ENCODE data around the gene TUT4. TPM values are rescaled to one million over a fixed set of nuclear protein-coding genes. Genes with fewer than 3 reads are reported as not detected.
A peak's percentile ranks its signal among the peaks of the same experiment; 100 is the strongest.

TUT4 gene
- total and polyA plus RNA-seq, 2 of the 4 experiments (the other 2 are of a cell fraction): 10.9 to 40.0 TPM

DNA sequence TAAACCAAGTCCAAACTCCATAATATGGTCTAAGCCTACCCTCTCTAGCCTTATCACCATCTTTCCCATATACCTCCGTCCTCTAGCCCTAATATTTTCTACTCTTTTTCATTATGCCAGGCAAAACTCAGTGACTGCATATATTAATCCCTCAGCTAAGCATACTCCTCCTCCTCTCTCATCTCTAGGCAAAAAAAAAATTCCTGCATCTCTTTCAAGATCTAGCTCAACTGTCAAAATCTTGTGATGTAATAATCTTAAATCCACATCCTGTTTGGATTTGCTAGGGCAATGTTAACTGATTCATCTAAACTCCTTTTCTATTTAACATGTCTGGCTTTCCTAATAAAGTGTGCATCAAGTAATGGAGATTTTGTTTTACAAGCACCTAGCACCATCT lies 128.1 kb downstream of the TUT4 start:
- Histone ChIP-seq H3K9me1 (ENCODE audit: insufficient read depth, low read length) (peaks cover 12% of the 10 kb centered on the region), H2BK5ac (ENCODE audit: low read depth, low read length, poor library complexity, severe bottlenecking) (no peak overlapping the region), H3K79me1 (ENCODE audit: low read depth in 1 of 2, low read length in 2 of 2) (peaks cover 3 to 28% of the 10 kb centered on the region in 2 experiments; a peak in 3 of 4 replicates), H4K8ac (ENCODE audit: low read depth in 2 of 2, low read length in 2 of 2) (no peak overlapping the region), H3K4me2 (ENCODE audit: low read depth, low read length) (peak overlapping the region; percentile 13; the same call in 1 of the 2 replicates), H2BK20ac (ENCODE audit: low read depth, low read length) (no peak overlapping the region), H3K18ac (ENCODE audit: low read depth, low read length) (no peak overlapping the region), H3K9me3 (ENCODE audit: control insufficient read depth, insufficient read depth, low read length) (no peaks in the 10 kb centered on the region), H3K27ac (ENCODE audit: insufficient read depth, low read length) (no peak overlapping the region), H3K14ac (replicated peaks; ENCODE audit: low read depth, low read length) (no peak overlapping the region), H2AK5ac (ENCODE audit: low read depth, low read length) (no peak overlapping the region), H3K56ac (ENCODE audit: extremely low read depth, insufficient read depth, low read length) (no peak overlapping the region), H3K23ac (ENCODE audit: low read depth, low read length) (no peak overlapping the region), H3K36me3 (ENCODE audit: control insufficient read depth, insufficient read depth, low read length) (peaks cover 13% of the 10 kb centered on the region), H3K4me1 (ENCODE audit: control insufficient read depth, insufficient read depth, low read length) (peaks cover 16% of the 10 kb centered on the region), H2AK9ac (replicated peaks; ENCODE audit: low read depth, low read length, poor library complexity) (no peak overlapping the region), H4K20me1 (ENCODE audit: insufficient read depth, low read length) (peaks cover 10% of the 10 kb centered on the region; the same call in 1 of the 2 replicates), H3K4me3 (ENCODE audit: insufficient read depth, low read depth, low read length) (no peak overlapping the region), H2BK120ac (ENCODE audit: low read depth, low read length) (no peak overlapping the region), H4K91ac (ENCODE audit: insufficient read depth, low read depth, low read length) (no peak overlapping the region), H3K27me3 (ENCODE audit: control insufficient read depth, insufficient read depth, low read length) (no peaks in the 10 kb centered on the region), H2BK15ac (ENCODE audit: low read depth, low read length) (no peak overlapping the region), H4K5ac (ENCODE audit: low read depth, low read length) (no peak overlapping the region), H3K4ac (ENCODE audit: low read depth, low read length) (no peak overlapping the region), H2AFZ (replicated peaks; ENCODE audit: low read length, poor library complexity) (no peak overlapping the region), H3K9ac (ENCODE audit: low read depth, low read length) (no peak overlapping the region)
- peak; percentile 35 for ATAC-seq (ENCODE audit: low read depth)
- 100% methylated on average over 1 of the region's 1 CpG; no CpG with 5 or more reads in 1 of the 2 experiments for WGBS, 2 experiments (ENCODE audit: extremely low coverage in 2 of 2, insufficient read length in 1 of 2)
- in situ Hi-C loops (cut with MboI; ENCODE audit: low sequenced_read_pairs): no loop called here
- DNase-seq: peak; percentile 70
- intact Hi-C loops (cut with micrococcal nuclease): loop anchor here (5.0 kb wide), 1 partner anchor 262 kb away; no protein-coding TSS in a partner anchor
- BruUV-seq (replicated peaks): no TSS peak
- TF ChIP-seq FOS (IDR thresholded peaks at IDR 0.05; ENCODE audit: low read depth, low read length) (no peak), CTCF (conservative IDR thresholded peaks at IDR 0.05; ENCODE audit: low read depth, low read length) (no peak), CEBPB (IDR thresholded peaks at IDR 0.05; ENCODE audit: low read depth, low read length) (peak; percentile 26; the same call in 1 of the 2 replicates), MXI1 (IDR thresholded peaks at IDR 0.05; ENCODE audit: borderline replicate concordance, low read depth, low read length) (no peak), NFE2L2 (IDR thresholded peaks at IDR 0.05; ENCODE audit: low read depth, low read length) (no peak), USF2 (IDR thresholded peaks at IDR 0.05; ENCODE audit: low read depth, low read length) (no peak), POLR2A (IDR thresholded peaks at IDR 0.05; ENCODE audit: low read depth, low read length) (no peak)
- dilution Hi-C loops (cut with HindIII; ENCODE audit: low sequenced_read_pairs, unreplicated experiment): no loop called here
- ChIA-PET CTCF (no interaction called here), POLR2A (ENCODE audit: unreplicated experiment) (no interaction called here)
